ENCODE results near the gene SPATA22.
A peak's percentile ranks its signal among the peaks of the same experiment; 100 is the strongest.

DNA sequence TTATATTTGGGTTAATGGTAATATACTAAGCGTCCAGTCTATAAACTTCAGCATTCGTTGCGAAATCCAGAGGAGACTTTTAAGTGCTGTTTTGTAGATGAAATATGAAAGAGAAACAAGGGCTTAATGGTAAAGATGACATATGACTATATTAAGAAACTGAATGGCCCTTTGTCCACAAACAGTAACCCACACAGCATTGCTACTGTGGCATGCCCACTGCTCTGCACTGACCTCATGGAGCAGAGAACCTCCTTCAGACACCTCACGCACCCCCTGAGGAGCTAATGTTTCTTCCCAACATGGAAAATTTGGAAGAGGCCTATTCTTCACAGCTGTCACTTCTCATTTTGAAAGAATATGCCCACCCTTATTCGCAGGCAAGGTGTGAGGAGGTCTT is 30.8 kb upstream of the SPATA22 start:
- TF ChIP-seq EP300 (IDR thresholded peaks at IDR 0.05) (peak in 1 of 2 donors; percentile 73), POLR2A (IDR thresholded peaks at IDR 0.05) (no peak)
- TF ChIP-seq, protein P1, sequence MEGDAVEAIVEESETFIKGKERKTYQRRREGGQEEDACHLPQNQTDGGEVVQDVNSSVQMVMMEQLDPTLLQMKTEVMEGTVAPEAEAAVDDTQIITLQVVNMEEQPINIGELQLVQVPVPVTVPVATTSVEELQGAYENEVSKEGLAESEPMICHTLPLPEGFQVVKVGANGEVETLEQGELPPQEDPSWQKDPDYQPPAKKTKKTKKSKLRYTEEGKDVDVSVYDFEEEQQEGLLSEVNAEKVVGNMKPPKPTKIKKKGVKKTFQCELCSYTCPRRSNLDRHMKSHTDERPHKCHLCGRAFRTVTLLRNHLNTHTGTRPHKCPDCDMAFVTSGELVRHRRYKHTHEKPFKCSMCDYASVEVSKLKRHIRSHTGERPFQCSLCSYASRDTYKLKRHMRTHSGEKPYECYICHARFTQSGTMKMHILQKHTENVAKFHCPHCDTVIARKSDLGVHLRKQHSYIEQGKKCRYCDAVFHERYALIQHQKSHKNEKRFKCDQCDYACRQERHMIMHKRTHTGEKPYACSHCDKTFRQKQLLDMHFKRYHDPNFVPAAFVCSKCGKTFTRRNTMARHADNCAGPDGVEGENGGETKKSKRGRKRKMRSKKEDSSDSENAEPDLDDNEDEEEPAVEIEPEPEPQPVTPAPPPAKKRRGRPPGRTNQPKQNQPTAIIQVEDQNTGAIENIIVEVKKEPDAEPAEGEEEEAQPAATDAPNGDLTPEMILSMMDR (IDR thresholded peaks at IDR 0.05), result no peak
